GM12878 (cell line): ENCODE measurements around the gene TPCN1. TPM values are rescaled to one million over a fixed set of nuclear protein-coding genes. Genes with fewer than 3 reads are reported as not detected.

ENCODE experiments used
- ATAC-seq: fragments of 200-7000 bp; cut with Tn5 transposase; 3 replicates; pipeline ENCODE4 v1.9.1; 2020; ENCODE audit warnings: mild to moderate bottlenecking, moderate library complexity
- BruUV-seq: library from RNA; stranded (reverse); fragments of 400-500 nt; replicated peaks from 2 replicates; lab custom pipeline; 2021; lab: Mats Ljungman, UMichigan
- CTCF ChIA-PET: fragments of 300-600 bp; sonication (Branson Sonifier 250); formaldehyde crosslinking; extraction: SDS; loops from one replicate; lab custom pipeline; 2021; ENCODE audit warnings: inconsistent platforms; lab: Yijun Ruan, JAX
- POLR2A ChIA-PET: fragments of 350-600 bp; formaldehyde crosslinking; extraction: SDS; loops from one replicate; lab custom pipeline; 2021; ENCODE audit warnings: inconsistent platforms; lab: Charles Lee
- RAD21 ChIA-PET: fragments of 300-600 bp; sonication (Branson Sonifier 250); formaldehyde crosslinking; loops from one replicate; lab custom pipeline; 2023; ENCODE audit warnings: antibody characterized with exemption; ENCODE audit not compliant: unreplicated experiment; lab: Charles Lee
- SMC1A ChIA-PET: fragments of 300-600 bp; sonication (Branson Sonifier 250); formaldehyde crosslinking; loops from one replicate; lab custom pipeline; 2023; ENCODE audit not compliant: unreplicated experiment, uncharacterized antibody; lab: Charles Lee
- DNase-seq: peaks from one replicate; pipeline ENCODE4 v3.0.0-alpha.2; 2011; ENCODE audit warnings: low read depth, low spot score
- FAIRE-seq: peaks from 3 replicates; lab custom pipeline; 2011; peaks lifted over from hg19 to GRCh38; lab: Jason Lieb, UNC
- H2AFZ ChIP-seq: 2 replicates; pipeline ENCODE4 v1.6.0; 2011; ENCODE audit warnings: low read depth, low read length, control low read depth; ENCODE audit not compliant: control insufficient read depth
- H3K27ac ChIP-seq: 2 replicates; pipeline ENCODE4 v1.5.1; 2011; ENCODE audit warnings: control low read depth; ENCODE audit not compliant: control insufficient read depth, insufficient read depth
- H3K27me3 ChIP-seq, 2 experiments: replicated peaks in 1 of 2; 2 replicates each; pipeline versions ENCODE4 v1.6.0 to v1.6.1; 2011; ENCODE audit warnings: low read length in 1 of 2; ENCODE audit not compliant: control insufficient read depth in 2 of 2, insufficient read depth in 2 of 2
- H3K36me3 ChIP-seq, 2 experiments: 2 replicates each; pipeline ENCODE4 v1.5.1; 2011; ENCODE audit warnings: low read length in 1 of 2; ENCODE audit not compliant: control insufficient read depth in 2 of 2, insufficient read depth in 2 of 2
- H3K4me1 ChIP-seq: 2 replicates; pipeline ENCODE4 v1.6.1; 2011; ENCODE audit warnings: mild to moderate bottlenecking, low read length, moderate library complexity, mixed read lengths; ENCODE audit not compliant: control insufficient read depth, insufficient read depth
- H3K4me2 ChIP-seq: 2 replicates; pipeline ENCODE4 v1.6.0; 2011; ENCODE audit warnings: control low read depth; ENCODE audit not compliant: control insufficient read depth, insufficient read depth
- H3K4me3 ChIP-seq: fragments of 200-600 bp; sonication (generic); 2 replicates; pipeline ENCODE4 v1.5.1; 2016
- H3K79me2 ChIP-seq: 2 replicates; pipeline ENCODE4 v1.6.0; 2011; ENCODE audit warnings: low read length; ENCODE audit not compliant: control insufficient read depth, insufficient read depth
- H3K9ac ChIP-seq: 2 replicates; pipeline ENCODE4 v1.8.0; 2011; ENCODE audit warnings: low read length, control low read depth, mixed read lengths; ENCODE audit not compliant: control insufficient read depth, insufficient read depth
- H3K9me3 ChIP-seq: replicated peaks from 3 replicates; pipeline ENCODE4 v1.5.1; 2011; ENCODE audit warnings: mild to moderate bottlenecking, low read length; ENCODE audit not compliant: control insufficient read depth, insufficient read depth
- H4K20me1 ChIP-seq: 2 replicates; pipeline ENCODE4 v1.6.0; 2011; ENCODE audit not compliant: control insufficient read depth, insufficient read depth
- ATF7 ChIP-seq: fragments of 450-650 bp; IDR thresholded peaks from 2 replicates; pipeline ENCODE4 v1.6.1; 2016; ENCODE audit warnings: low read depth, mild to moderate bottlenecking
- BCL11A ChIP-seq: IDR thresholded peaks from 2 replicates; pipeline ENCODE4 v1.6.1; 2011; ENCODE audit warnings: low read depth, low read length
- CREB1 ChIP-seq: IDR thresholded peaks from 2 replicates; pipeline ENCODE4 v1.6.1; 2012; ENCODE audit warnings: low read depth, mild to moderate bottlenecking, inconsistent platforms
- CREM ChIP-seq: IDR thresholded peaks from 2 replicates; pipeline ENCODE4 v1.6.1; 2014; ENCODE audit warnings: antibody characterized with exemption, low read depth
- E2F8 ChIP-seq: fragments of 450-650 bp; IDR thresholded peaks from 2 replicates; pipeline ENCODE4 v1.6.1; 2018; ENCODE audit warnings: mild to moderate bottlenecking, low read depth, moderate library complexity; ENCODE audit not compliant: partially characterized antibody
- HCFC1 ChIP-seq: fragments of 150-350 bp; IDR thresholded peaks from 2 replicates; pipeline ENCODE4 v1.6.1; 2014; ENCODE audit warnings: low read length
- MEF2A ChIP-seq: IDR thresholded peaks from 2 replicates; pipeline ENCODE4 v1.6.1; 2011; ENCODE audit warnings: low read depth, mild to moderate bottlenecking, low read length, moderate library complexity; ENCODE audit not compliant: insufficient read depth
- MTA3 ChIP-seq: IDR thresholded peaks from 2 replicates; pipeline ENCODE4 v1.6.1; 2012; ENCODE audit warnings: low read length, inconsistent platforms, borderline replicate concordance
- POLR2A ChIP-seq: IDR thresholded peaks from 2 replicates; pipeline ENCODE4 v1.6.1; 2011; ENCODE audit warnings: low read depth, mild to moderate bottlenecking, low read length
- POLR2AphosphoS2 ChIP-seq: IDR thresholded peaks from 2 replicates; pipeline ENCODE4 v1.6.1; 2011; ENCODE audit warnings: low read depth, mild to moderate bottlenecking, low read length, improper control_type of control experiment, moderate library complexity
- POU2F2 ChIP-seq: IDR thresholded peaks from 3 replicates; pipeline ENCODE4 v1.6.1; 2011; ENCODE audit warnings: low read depth, mild to moderate bottlenecking, low read length, borderline replicate concordance
- RCOR1 ChIP-seq: conservative IDR thresholded peaks from 2 replicates; pipeline ENCODE4 v1.6.1; 2012; ENCODE audit warnings: low read depth, low read length, improper control_type of control experiment
- RELA ChIP-seq: fragments of 450-650 bp; IDR thresholded peaks from 2 replicates; pipeline ENCODE4 v1.8.0; 2014; ENCODE audit warnings: borderline replicate concordance; ENCODE audit not compliant: partially characterized antibody
- SUPT20H ChIP-seq: IDR thresholded peaks from 2 replicates; pipeline ENCODE4 v1.6.1; 2011; ENCODE audit warnings: low read depth, mild to moderate bottlenecking, low read length, moderate library complexity, borderline replicate concordance; ENCODE audit not compliant: control insufficient read depth
- ZZZ3 ChIP-seq: IDR thresholded peaks from 2 replicates; pipeline ENCODE4 v1.6.1; 2011; ENCODE audit warnings: low read depth; ENCODE audit not compliant: control insufficient read depth, insufficient read length
- WGBS: methylation state at CpG from one replicate; pipeline ENCODE4 v1.1.6; 2016; ENCODE audit warnings: low lambda C conversion rate; ENCODE audit not compliant: insufficient replicate concordance, insufficient coverage; ENCODE audit errors: missing lambda C conversion rate; 5-methylcytosine and 5-hydroxymethylcytosine counted together
- in situ Hi-C: fragments of 300-500 bp; cut with MboI; formaldehyde crosslinking; loops from 9 replicates; pipeline ENCODE4 v1.14.3; 2018; ENCODE audit warnings: mixed read lengths
- intact Hi-C: fragments of 100-400 bp; cut with micrococcal nuclease; formaldehyde crosslinking; loops from one replicate; pipeline ENCODE4 v1.14.2; 2022; ENCODE audit not compliant: unreplicated experiment
- polyA plus RNA-seq, 11 experiments: library from polyadenylated mRNA; depleted of rRNA in 4 of 11; unstranded in 6 of 11; stranded (reverse) in 5 of 11; fragments of >200 nt; fragmentation: Nextera tagmentation in 4 of 11; fragmentation: Illumina TruSeq in 1 of 11; extraction: Ambion mirVana in 4 of 11; extraction: Trizol in 1 of 11; gene quantifications; 1 replicate in 1 of 11; 2 replicates in 10 of 11; pipeline versions ENCODE4 v1.2.1 to v1.2.3, GENCODE V29; 2011 to 2016; ENCODE audit warnings: inconsistent platforms in 2 of 11, missing spikeins in 2 of 11, low read depth in 1 of 11
- total RNA-seq, 4 experiments: library from RNA; depleted of rRNA in 3 of 4; stranded (reverse); fragments of >200 nt in 3 of 4; fragmentation: Illumina TruSeq in 1 of 4; extraction: Trizol in 1 of 4; gene quantifications; 2 replicates each; pipeline versions ENCODE4 v1.2.1 to v1.2.3, GENCODE V29; 2013 to 2021
- TF ChIP-seq, protein P1 (sequence below): fragments of 450-650 bp; formaldehyde crosslinking; IDR thresholded peaks from 2 replicates; pipeline ENCODE4 v1.4.0; 2020; ENCODE audit warnings: mild to moderate bottlenecking, moderate library complexity
- TF ChIP-seq, protein P2 (sequence below): IDR thresholded peaks from 2 replicates; pipeline ENCODE4 v1.6.1; 2012; ENCODE audit warnings: mild to moderate bottlenecking, low read depth, low read length

Gene TPCN1
- total and polyA plus RNA-seq, 10 of the 15 experiments (the other 5 are each of a cell fraction or from before 2014, with no cell fraction given): 0.79 to 30.9 (median 19.4) TPM

DNA sequence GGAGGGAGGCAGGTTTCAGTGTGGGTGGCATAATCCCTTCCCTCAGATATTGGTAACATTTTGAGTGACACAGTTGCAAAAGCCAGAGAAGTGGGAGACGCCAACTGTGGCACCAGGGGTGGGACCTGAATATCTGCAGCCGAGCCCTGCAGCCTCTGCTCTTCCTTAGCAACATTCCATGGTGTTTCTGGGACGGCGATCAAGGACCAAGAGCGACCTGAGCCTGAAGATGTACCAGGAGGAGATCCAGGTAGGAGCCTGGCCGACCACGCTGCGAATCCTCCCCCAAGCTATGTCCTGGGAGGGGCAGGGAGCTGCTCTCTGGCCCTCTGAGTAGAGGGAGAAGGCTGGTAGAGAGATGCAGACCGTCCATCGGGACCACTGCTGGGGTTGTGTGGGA is 71.8 kb downstream of the TPCN1 start:
- WGBS: 96% methylated on average over 10 of the region's 10 CpGs

More for the DNA sequence above, 71.8 kb downstream of the TPCN1 start:
- H3K4me1 ChIP-seq: no peaks in the 10 kb centered on the region
- H3K79me2 ChIP-seq: no peaks in the 10 kb centered on the region
- in situ Hi-C loops (no loop called here), intact Hi-C loops (no loop called here)
- H4K20me1 ChIP-seq: no peaks in the 10 kb centered on the region
- H3K4me2 ChIP-seq: no peak overlapping the region
- ChIA-PET SMC1A (no interaction called here), POLR2A (no interaction called here), RAD21 (no interaction called here), CTCF (no interaction called here)
- no peaks in the 10 kb centered on the region for H3K9me3 ChIP-seq
- no TSS peak for BruUV-seq
- DNase-seq (no peak), FAIRE-seq (no peak), ATAC-seq (no peak)
- H2AFZ ChIP-seq: no peak overlapping the region
- TF ChIP-seq CREB1: no peak
- TF ChIP-seq BCL11A: no peak
- TF ChIP-seq POLR2A: no peak
- TF ChIP-seq SUPT20H: no peak
- TF ChIP-seq, protein P1, sequence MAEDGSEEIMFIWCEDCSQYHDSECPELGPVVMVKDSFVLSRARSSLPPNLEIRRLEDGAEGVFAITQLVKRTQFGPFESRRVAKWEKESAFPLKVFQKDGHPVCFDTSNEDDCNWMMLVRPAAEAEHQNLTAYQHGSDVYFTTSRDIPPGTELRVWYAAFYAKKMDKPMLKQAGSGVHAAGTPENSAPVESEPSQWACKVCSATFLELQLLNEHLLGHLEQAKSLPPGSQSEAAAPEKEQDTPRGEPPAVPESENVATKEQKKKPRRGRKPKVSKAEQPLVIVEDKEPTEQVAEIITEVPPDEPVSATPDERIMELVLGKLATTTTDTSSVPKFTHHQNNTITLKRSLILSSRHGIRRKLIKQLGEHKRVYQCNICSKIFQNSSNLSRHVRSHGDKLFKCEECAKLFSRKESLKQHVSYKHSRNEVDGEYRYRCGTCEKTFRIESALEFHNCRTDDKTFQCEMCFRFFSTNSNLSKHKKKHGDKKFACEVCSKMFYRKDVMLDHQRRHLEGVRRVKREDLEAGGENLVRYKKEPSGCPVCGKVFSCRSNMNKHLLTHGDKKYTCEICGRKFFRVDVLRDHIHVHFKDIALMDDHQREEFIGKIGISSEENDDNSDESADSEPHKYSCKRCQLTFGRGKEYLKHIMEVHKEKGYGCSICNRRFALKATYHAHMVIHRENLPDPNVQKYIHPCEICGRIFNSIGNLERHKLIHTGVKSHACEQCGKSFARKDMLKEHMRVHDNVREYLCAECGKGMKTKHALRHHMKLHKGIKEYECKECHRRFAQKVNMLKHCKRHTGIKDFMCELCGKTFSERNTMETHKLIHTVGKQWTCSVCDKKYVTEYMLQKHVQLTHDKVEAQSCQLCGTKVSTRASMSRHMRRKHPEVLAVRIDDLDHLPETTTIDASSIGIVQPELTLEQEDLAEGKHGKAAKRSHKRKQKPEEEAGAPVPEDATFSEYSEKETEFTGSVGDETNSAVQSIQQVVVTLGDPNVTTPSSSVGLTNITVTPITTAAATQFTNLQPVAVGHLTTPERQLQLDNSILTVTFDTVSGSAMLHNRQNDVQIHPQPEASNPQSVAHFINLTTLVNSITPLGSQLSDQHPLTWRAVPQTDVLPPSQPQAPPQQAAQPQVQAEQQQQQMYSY: no peak
- TF ChIP-seq ATF7: no peak
- no peak for TF ChIP-seq E2F8
- TF ChIP-seq CREM: no peak
- no peak for TF ChIP-seq RELA
- TF ChIP-seq HCFC1: no peak
- no peak for TF ChIP-seq MEF2A
- no peak for TF ChIP-seq POU2F2
- TF ChIP-seq MTA3: no peak
- TF ChIP-seq, protein P2, sequence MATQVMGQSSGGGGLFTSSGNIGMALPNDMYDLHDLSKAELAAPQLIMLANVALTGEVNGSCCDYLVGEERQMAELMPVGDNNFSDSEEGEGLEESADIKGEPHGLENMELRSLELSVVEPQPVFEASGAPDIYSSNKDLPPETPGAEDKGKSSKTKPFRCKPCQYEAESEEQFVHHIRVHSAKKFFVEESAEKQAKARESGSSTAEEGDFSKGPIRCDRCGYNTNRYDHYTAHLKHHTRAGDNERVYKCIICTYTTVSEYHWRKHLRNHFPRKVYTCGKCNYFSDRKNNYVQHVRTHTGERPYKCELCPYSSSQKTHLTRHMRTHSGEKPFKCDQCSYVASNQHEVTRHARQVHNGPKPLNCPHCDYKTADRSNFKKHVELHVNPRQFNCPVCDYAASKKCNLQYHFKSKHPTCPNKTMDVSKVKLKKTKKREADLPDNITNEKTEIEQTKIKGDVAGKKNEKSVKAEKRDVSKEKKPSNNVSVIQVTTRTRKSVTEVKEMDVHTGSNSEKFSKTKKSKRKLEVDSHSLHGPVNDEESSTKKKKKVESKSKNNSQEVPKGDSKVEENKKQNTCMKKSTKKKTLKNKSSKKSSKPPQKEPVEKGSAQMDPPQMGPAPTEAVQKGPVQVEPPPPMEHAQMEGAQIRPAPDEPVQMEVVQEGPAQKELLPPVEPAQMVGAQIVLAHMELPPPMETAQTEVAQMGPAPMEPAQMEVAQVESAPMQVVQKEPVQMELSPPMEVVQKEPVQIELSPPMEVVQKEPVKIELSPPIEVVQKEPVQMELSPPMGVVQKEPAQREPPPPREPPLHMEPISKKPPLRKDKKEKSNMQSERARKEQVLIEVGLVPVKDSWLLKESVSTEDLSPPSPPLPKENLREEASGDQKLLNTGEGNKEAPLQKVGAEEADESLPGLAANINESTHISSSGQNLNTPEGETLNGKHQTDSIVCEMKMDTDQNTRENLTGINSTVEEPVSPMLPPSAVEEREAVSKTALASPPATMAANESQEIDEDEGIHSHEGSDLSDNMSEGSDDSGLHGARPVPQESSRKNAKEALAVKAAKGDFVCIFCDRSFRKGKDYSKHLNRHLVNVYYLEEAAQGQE: no peak
- TF ChIP-seq POLR2AphosphoS2: no peak
- no peak for TF ChIP-seq ZZZ3
- TF ChIP-seq RCOR1: no peak
- H3K9ac ChIP-seq: no peak overlapping the region
- H3K36me3 ChIP-seq: peaks cover 3 to 16% of the 10 kb centered on the region in 2 experiments; a peak in 3 of 4 replicates
- H3K4me3 ChIP-seq: no peak overlapping the region
- H3K27me3 ChIP-seq: no peaks in the 10 kb centered on the region
- no peak overlapping the region for H3K27ac ChIP-seq
